Smooth muscle cell of bladder (primary cell): Measurements from ENCODE around the gene TAGLN2. TPM values are rescaled to one million over a fixed set of nuclear protein-coding genes. Genes with fewer than 3 reads are reported as not detected.

ENCODE experiments used
- total RNA-seq: library from RNA; depleted of rRNA; stranded (reverse); fragments of >200 nt; gene quantifications from 2 replicates; pipeline ENCODE4 v1.2.3, GENCODE V29; 2014

The TAGLN2 gene
- total RNA-seq = 134 and 204 TPM in 2 replicates

DNA sequence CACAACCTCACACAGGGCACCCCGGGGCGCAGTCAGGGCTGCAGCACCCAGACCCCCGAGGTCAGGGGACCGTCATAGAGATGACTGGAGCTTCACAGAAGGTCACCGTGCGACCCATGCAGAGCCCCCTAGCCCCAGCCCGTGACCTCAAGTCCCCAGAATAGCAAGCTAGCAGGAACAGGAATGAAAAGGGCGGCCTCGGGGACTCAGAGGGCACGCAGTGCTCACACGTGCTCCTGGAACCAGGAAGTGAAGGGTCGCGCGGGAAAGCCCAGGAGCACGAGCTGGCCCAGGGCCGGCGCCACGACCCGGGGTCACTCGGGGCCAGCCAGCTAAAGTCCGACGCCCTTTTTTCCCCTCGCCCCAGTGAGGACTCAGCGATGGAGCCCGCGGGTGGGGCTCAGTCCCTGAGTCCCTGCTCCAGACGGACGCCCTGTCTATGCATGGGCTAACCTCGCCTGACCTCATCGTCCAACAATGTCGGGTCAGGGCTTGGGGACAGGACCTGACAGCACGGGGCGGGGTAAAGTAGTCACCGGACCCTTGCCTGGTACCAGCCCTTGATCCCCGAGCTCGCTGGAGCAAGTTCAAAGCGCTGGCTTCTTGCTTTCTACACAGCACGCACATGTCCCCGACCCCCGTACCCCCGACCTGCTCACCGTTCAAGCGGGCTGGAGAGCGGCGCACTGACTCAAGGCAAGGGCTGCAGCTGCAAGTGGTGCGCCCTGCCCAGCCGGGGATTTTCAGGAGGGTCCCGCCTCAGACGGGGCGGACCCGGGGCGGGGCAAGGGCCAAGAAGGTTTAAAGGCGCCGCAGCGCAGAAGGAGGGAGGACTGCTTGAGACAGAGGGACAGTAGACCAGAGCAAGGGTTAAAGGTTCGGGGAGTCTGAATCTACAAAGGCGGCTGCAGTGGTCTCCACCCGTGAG is at the start of gene TAGLN2:
Gene TAGLN2 (minus strand): TSS at position 717 of the 928 bp plus-strand sequence. CDS start 4,998 bp downstream, outside the sequence.

DNA sequence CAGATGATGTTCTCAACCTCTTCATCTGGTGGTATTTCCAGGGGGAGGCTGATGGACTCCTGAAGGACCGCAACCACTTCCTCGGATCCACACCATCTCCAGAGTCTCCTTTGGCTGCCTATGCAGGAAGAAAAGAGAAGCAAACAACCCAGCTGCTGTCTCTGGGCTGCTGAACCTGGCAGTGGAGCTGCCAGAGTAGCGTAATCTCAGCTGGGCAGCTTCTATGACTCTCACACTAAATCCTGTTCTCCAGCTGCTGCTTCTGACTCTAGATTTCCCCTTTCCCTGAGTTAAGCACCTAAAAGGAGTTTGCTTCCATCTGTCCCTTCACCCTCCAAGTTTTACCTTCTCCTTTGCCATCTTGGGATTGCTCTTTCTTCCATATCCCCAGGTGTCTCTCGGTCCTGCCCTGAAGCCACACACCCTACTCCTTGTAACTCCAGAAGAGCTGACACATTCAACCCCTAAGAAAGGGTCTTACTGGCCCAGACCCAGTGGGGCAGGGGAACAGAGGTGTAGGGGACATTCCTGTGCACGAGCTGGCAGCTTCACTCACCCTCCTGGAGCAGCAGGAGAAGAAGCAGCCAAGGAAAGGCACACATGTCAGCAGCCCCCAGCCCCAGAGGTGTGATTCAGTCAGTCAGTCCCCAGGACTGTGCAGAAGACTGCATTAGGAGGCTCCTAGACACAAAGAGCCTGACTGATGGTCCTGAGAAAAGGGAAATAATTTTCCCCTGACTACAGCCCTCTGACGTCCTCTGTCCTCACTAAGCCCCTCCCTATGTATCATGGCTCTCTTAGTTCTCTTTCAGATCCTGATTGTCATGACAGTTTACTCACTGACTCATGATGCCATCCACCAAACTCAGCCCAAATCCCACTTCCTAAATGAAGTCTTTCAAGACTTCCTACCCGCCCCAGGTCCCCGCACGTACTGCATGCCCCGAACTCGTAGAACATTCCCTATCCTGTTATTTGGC is 28.5 kb upstream of the TAGLN2 start, which contains the start of gene SLAMF9:
Gene SLAMF9 (minus strand): TSS at position 702 of the 980 bp plus-strand sequence. CDS start 100 bp downstream, at position 602.

DNA sequence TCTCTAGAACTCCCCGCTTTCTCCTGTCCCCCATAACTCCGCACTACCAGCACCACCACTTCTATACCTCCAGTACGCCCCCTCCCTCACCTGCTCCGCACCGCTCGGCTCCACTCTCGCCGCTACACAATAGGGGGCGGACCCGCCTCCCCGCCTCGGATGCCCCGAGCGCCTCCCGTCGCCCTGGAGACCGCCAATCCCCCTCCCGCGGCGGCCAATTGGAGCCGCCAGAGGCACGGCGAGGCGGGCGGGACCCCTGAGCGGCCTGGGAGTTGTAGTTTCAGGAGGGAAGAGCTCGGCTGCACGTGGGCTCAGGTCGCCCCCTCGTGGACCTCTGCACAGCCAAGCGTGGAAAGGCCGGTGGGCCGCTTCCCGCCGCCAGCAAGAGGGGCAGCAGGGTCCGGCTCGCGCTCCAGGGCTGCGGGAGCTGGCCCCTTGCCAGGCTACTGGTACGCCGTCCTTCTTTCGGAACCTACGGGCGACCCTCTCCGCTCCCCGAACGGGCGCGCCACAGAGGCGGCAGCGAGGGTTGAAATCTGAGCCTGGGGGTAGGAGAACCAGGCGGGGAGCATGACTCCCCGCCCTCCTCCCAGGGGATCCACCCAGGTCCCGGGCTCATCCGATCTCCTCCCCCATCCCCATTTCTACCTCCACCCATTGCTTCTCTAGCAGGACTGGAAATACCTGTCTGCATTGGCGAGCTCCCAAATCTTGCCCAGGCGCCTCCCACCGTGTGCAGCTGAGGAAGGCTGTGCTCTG is 20.4 kb upstream of the TAGLN2 start, which contains the start of gene IGSF9:
Gene IGSF9 (minus strand): TSS at position 131 of the 759 bp plus-strand sequence. CDS start 2,159 bp downstream, outside the sequence.

DNA sequence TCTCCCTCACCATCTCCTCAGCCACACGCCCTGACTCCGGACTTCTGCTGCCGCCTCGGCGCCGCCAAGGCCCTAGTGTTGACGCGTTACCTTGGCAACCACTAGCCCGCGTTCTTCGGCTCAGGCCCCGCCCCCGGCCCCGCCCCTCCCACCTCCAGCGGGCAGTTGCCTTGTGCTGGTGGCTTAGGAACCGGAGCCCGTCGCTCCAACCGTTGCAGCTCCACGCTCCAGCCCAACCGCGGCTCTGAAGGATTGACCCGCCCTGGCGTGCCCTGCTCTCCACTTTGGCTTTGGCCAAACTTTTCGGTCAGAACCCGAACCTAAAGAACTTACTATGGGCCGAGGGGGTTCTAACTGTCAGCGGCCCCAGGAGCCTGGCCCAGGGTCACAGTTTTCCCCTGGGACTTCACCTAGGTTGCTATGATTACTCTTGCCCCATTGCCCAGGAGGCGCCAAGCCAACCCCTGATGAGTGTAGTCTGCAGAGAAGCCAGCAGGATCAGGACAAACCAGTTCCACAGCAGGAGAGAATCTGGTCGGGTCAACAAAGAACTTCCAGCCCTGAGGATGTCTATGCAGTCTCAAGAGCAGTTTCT is 25.1 kb downstream of the TAGLN2 start, which contains the start of gene CFAP45:
Gene CFAP45 (minus strand): TSS at position 80 of the 595 bp plus-strand sequence. CDS start 67 bp downstream, at position 13.

Other genes with a start within 250 kb of the TAGLN2 start
- gene CRP, start 210.9 kb downstream of the TAGLN2 start, total RNA-seq = not detected in 2 replicates
- 10.5 and 12.0 TPM in 2 replicates for gene DUSP23, start 144.5 kb downstream of the TAGLN2 start, total RNA-seq
- not detected in 2 replicates for gene FCRL6, start 123.1 kb downstream of the TAGLN2 start, total RNA-seq
- not detected in 2 replicates for gene SLAMF8, start 98.6 kb downstream of the TAGLN2 start, total RNA-seq
- gene VSIG8, start 62.9 kb downstream of the TAGLN2 start, total RNA-seq = not detected in 2 replicates
- gene CFAP45, start 25.3 kb downstream of the TAGLN2 start, total RNA-seq = 0.46 and 0.85 TPM in 2 replicates
- gene IGSF9, start 20.1 kb upstream of the TAGLN2 start, total RNA-seq = under 0.01 TPM in 1 of 2 replicates, not detected in the other
- 0.28 and 0.46 TPM in 2 replicates for gene SLAMF9, start 28.7 kb upstream of the TAGLN2 start, total RNA-seq
- 3.3 and 3.7 TPM in 2 replicates for gene PIGM, start 106.5 kb upstream of the TAGLN2 start, total RNA-seq
- under 0.01 TPM in 1 of 2 replicates, not detected in the other for gene KCNJ10, start 144.7 kb upstream of the TAGLN2 start, total RNA-seq
- under 0.01 TPM in 2 replicates for gene KCNJ9, start 156.0 kb upstream of the TAGLN2 start, total RNA-seq
- 23.2 and 32.3 TPM in 2 replicates for gene IGSF8, start 173.1 kb upstream of the TAGLN2 start, total RNA-seq
- gene ATP1A2, start 190.3 kb upstream of the TAGLN2 start, total RNA-seq = 0.65 and 4.1 TPM in 2 replicates
- gene ATP1A4, start 226.1 kb upstream of the TAGLN2 start, total RNA-seq = not detected in 2 replicates